ENCODE measurements around the gene TUBGCP6. TPM values are rescaled to one million over a fixed set of nuclear protein-coding genes. Genes with fewer than 3 reads are reported as not detected.
"Not testable (repeated sequence)": the region's sequence is repeated elsewhere in the genome, so short reads cannot be mapped to it uniquely, and the experiment has no call there.

The TUBGCP6 gene
- total RNA-seq, 1 experiment from 2014 or later: 38.6 TPM

- RAD21 ChIA-PET (ENCODE audit: low non-redundant PET in 1 of 2, low total read pairs in 2 of 2, uncharacterized antibody in 2 of 2, unreplicated experiment in 2 of 2): no interaction called here
- intact Hi-C loops (cut with micrococcal nuclease): loop anchor here (1.0 kb wide), 2 partner anchors 53 to 68 kb away; partner anchors contain the start of gene DENND6B
These were observed 29.5 kb upstream of the TUBGCP6 start for GRCh38 chr22:50274311-50274710.

GRCh38 chr22:50273781-50274180 lies 29.0 kb upstream of the TUBGCP6 start:
- H3K4me3 ChIP-seq (replicated peaks in 1 of 2; ENCODE audit: low read depth in 1 of 2, low read length in 2 of 2); H3K79me2 ChIP-seq (ENCODE audit: insufficient read depth, low read length); H3K4me2 ChIP-seq (ENCODE audit: low read length); H3K9me2 ChIP-seq (ENCODE audit: insufficient read depth); DNase-seq (ENCODE audit: low read depth, low spot score); H3K27me3 ChIP-seq (ENCODE audit: insufficient read depth, low read length); ATAC-seq; H3K9ac ChIP-seq (ENCODE audit: low read length); H4K20me1 ChIP-seq (ENCODE audit: insufficient read depth); RAD21 ChIA-PET (ENCODE audit: low non-redundant PET in 1 of 2, low total read pairs in 2 of 2, uncharacterized antibody in 2 of 2, unreplicated experiment in 2 of 2); BruUV-seq (replicated peaks); H2AFZ ChIP-seq (ENCODE audit: low read depth, low read length, poor library complexity, severe bottlenecking): not testable (repeated sequence)
- peaks cover 13 to 39% of the 10 kb centered on the region in 2 experiments for H3K36me3 ChIP-seq (ENCODE audit: control insufficient read depth in 1 of 2, insufficient read depth in 2 of 2, low read length in 2 of 2)
- intact Hi-C loops (cut with micrococcal nuclease): loop anchor here (1.0 kb wide), 2 partner anchors 54 to 69 kb away; partner anchors contain the start of gene DENND6B
- POLR2A ChIA-PET: interaction anchor here (1.4 kb wide), 1 partner anchor 32 kb away, joined by 3 read pairs; no protein-coding TSS in a partner anchor
- H3K9me3 ChIP-seq (ENCODE audit: control insufficient read depth in 1 of 2, insufficient read depth in 1 of 2, low read depth in 1 of 2, low read length in 2 of 2): peaks cover 4 to 11% of the 10 kb centered on the region in 2 experiments; a peak in 2 of 4 replicates
- CTCF ChIA-PET: interaction anchor here (0.8 kb wide), 1 partner anchor 13 kb away, joined by 3 read pairs; the partner anchor contains the start of gene MAPK12
- H3K27ac ChIP-seq (ENCODE audit: low read depth, low read length): peak overlapping the region; percentile 49
- peaks cover 20 to 48% of the 10 kb centered on the region in 2 experiments for H3K4me1 ChIP-seq (ENCODE audit: control insufficient read depth in 1 of 2, insufficient read depth in 2 of 2, low read length in 2 of 2)

More at GRCh38 chr22:50274311-50274710, 29.5 kb upstream of the TUBGCP6 start:
- CTCF ChIA-PET: no interaction called here
- peaks cover 13 to 44% of the 10 kb centered on the region in 2 experiments for H3K36me3 ChIP-seq (ENCODE audit: control insufficient read depth in 1 of 2, insufficient read depth in 2 of 2, low read length in 2 of 2)
- H3K27me3 ChIP-seq (ENCODE audit: insufficient read depth, low read length): no peaks in the 10 kb centered on the region
- H2AFZ ChIP-seq (ENCODE audit: low read depth, low read length, poor library complexity, severe bottlenecking): no peak overlapping the region
- ATAC-seq: no peak
- H3K79me2 ChIP-seq (ENCODE audit: insufficient read depth, low read length): no peaks in the 10 kb centered on the region; the same call in 1 of the 2 replicates
- H3K9me3 ChIP-seq (ENCODE audit: control insufficient read depth in 1 of 2, insufficient read depth in 1 of 2, low read depth in 1 of 2, low read length in 2 of 2): peaks cover 4 to 11% of the 10 kb centered on the region in 2 experiments; a peak in 2 of 4 replicates
- no peaks in the 10 kb centered on the region for H4K20me1 ChIP-seq (ENCODE audit: insufficient read depth)
- no peak overlapping the region for H3K4me2 ChIP-seq (ENCODE audit: low read length)
- no peak overlapping the region for H3K4me3 ChIP-seq (replicated peaks in 1 of 2; ENCODE audit: low read depth in 1 of 2, low read length in 2 of 2)
- TF ChIP-seq POLR2AphosphoS5 (IDR thresholded peaks at IDR 0.05; ENCODE audit: low read depth, low read length) (no peak), RAD21 (IDR thresholded peaks at IDR 0.05; ENCODE audit: low read depth) (0 out of 2 replicates have a peak, but pooled peaks have one; percentile 18), ELF1 (IDR thresholded peaks at IDR 0.05; ENCODE audit: borderline replicate concordance, low read depth) (no peak), CTCF (IDR thresholded peaks at IDR 0.05 in 2 of 3, conservative IDR thresholded peaks at IDR 0.05 in 1 of 3; ENCODE audit: borderline replicate concordance in 1 of 3, insufficient read depth in 1 of 3, low read depth in 2 of 3, low read length in 2 of 3) (peak in 2 of 3 experiments; percentile 23; a peak in 2 of 6 replicates), EGR1 (IDR thresholded peaks at IDR 0.05; ENCODE audit: low read depth) (no peak)
- peak overlapping the region; percentile 49 for H3K27ac ChIP-seq (ENCODE audit: low read depth, low read length)
- no peak for DNase-seq (ENCODE audit: low read depth, low spot score)
- no peaks in the 10 kb centered on the region for H3K9me2 ChIP-seq (ENCODE audit: insufficient read depth)
- no peak overlapping the region for H3K9ac ChIP-seq (ENCODE audit: low read length)
- POLR2A ChIA-PET: no interaction called here
- H3K4me1 ChIP-seq (ENCODE audit: control insufficient read depth in 1 of 2, insufficient read depth in 2 of 2, low read length in 2 of 2): peaks cover 14 to 43% of the 10 kb centered on the region in 2 experiments
- no TSS peak for BruUV-seq (replicated peaks)

- POLR2A ChIA-PET: interaction anchor here (1.4 to 2.3 kb wide), 2 partner anchors 22 to 33 kb away, joined by 3 to 7 read pairs; partner anchors contain the start of gene HDAC10
- DNase-seq (ENCODE audit: low read depth, low spot score); H3K4me2 ChIP-seq (ENCODE audit: low read length); ATAC-seq; H3K27me3 ChIP-seq (ENCODE audit: insufficient read depth, low read length); H3K9me2 ChIP-seq (ENCODE audit: insufficient read depth); H2AFZ ChIP-seq (ENCODE audit: low read depth, low read length, poor library complexity, severe bottlenecking); RAD21 ChIA-PET (ENCODE audit: low non-redundant PET in 1 of 2, low total read pairs in 2 of 2, uncharacterized antibody in 2 of 2, unreplicated experiment in 2 of 2); intact Hi-C loops (cut with micrococcal nuclease); H3K4me3 ChIP-seq (replicated peaks in 1 of 2; ENCODE audit: low read depth in 1 of 2, low read length in 2 of 2); H3K79me2 ChIP-seq (ENCODE audit: insufficient read depth, low read length); H4K20me1 ChIP-seq (ENCODE audit: insufficient read depth); H3K9ac ChIP-seq (ENCODE audit: low read length); H3K27ac ChIP-seq (ENCODE audit: low read depth, low read length); BruUV-seq (replicated peaks): not testable (repeated sequence)
- CTCF ChIA-PET: interaction anchor here (0.8 kb wide), 1 partner anchor 12 kb away, joined by 3 read pairs; the partner anchor contains the start of gene MAPK12
- Histone ChIP-seq H3K36me3 (ENCODE audit: control insufficient read depth in 1 of 2, insufficient read depth in 2 of 2, low read length in 2 of 2) (peaks cover 11 to 34% of the 10 kb centered on the region in 2 experiments), H3K4me1 (ENCODE audit: control insufficient read depth in 1 of 2, insufficient read depth in 2 of 2, low read length in 2 of 2) (peaks cover 24 to 52% of the 10 kb centered on the region in 2 experiments), H3K9me3 (ENCODE audit: control insufficient read depth in 1 of 2, insufficient read depth in 1 of 2, low read depth in 1 of 2, low read length in 2 of 2) (peaks cover 4 to 11% of the 10 kb centered on the region in 2 experiments; a peak in 2 of 4 replicates)
These were observed 28.5 kb upstream of the TUBGCP6 start for GRCh38 chr22:50273352-50273751.

Data from HCT116 (cell line).